NK-92 treated with Interleukin-12 subunit alpha and Interleukin-12 subunit beta, amount 100 ng/mL, for 24 hours (cell line): ENCODE data around the gene RNF130.

Experiments
- DNase-seq: peaks from one replicate; lab custom pipeline; 2025; lab: John Stamatoyannopoulos, UW

Gene RNF130

DNA sequence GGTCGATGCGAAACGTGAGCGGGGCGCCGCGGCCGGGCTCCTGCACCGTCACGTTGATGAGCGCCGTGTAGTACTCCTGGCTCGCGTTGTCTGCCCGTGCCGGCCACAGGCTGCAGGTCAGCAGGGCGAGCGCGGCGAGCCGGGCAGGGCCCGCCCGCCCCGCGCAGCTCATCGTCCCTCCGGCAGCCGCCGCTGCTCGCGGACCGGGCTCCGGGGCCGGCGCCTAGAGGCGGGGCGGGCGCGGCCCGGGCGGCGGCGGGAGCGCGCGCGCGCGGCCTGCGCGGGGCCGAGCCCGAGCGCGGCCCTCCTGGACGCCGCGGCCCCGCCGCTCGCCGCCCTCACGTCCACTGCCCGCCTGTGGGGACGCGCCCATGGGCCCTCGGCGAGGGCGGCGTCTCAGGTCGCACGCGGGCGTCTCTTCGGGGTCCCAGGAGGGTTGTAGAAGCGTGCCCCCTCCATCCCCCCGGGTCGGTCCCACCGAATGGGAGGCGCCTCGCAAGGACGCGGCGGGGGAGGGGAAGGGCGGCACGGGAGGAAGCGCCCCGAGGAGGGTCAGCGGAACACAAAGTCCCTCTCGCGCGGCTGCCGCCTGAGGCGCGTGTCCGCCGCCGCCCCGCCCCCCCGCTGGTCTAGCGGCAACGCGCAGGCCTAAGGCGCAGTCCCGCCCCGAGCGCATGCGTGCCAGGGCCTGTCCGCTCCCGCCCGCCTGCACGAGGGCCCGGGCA is at the start of gene RNF130:
RNF130 (minus strand) TSS at position 229 of the 725 bp plus-strand sequence; CDS start at position 172, 57 bp downstream.
- peak; percentile 78 for DNase-seq

GRCh38 chr5:180120237-180121101 is 48.9 kb upstream of the RNF130 start:
- DNase-seq: no peak

DNA sequence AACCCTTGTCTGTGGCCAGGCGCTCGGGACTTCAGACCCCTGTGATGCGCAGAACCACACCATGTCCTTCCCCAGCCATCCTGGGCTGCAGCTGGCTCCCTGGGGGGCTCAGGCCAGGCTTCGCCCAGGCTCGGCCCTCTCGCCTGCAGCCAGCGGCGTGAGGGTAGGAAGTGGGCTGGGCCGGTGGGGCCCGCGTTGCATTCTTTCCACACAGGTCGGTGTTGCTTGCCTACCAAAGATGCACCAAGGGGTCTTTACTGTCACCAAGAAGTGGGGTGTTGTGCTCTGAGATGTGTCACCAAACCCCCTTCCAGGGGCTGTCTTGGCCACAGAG is 48.3 kb upstream of the RNF130 start:
- DNase-seq: no peak

DNA sequence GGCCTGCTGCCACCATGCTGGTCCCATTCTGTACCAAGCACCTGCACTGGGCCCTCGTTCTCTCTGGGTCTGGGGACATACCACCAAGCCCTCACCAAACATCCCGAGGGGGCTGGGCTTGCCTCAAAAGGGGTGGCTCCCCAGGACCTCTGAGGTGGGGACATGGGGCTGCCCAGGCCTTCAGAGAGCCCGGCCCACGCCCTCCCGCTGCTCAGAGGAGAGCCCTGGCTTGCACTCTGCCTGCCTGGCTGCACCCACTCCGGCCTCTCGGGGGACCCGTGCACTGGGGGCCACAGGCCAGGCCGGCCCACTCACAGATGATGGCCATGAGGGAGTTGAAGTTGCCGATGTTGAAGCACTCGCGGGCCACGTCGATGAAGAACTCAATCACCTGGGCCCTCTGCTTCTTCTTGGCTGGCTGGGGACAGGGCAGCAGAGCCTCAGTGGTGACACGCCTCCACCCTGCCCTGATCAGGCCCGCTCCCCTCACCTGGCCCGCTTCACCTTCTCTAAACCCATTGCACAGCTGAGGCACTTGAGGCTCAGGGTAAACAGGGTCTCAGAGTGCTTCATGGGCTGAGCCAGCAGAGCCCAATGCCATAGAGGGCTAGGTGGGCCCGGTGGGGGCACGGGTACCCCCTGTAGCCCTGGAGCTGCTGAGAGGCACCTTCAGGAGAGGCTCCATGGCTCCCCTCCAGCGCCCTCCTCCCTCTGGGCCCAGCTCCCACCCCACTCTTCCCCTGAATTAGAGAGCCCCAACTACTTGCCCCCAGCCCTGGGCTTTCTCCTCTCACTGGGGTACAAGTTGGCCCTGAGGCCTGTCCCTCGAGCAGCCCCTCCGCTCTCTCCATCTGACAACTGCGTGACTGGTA is 47.7 kb upstream of the RNF130 start:
- no peak for DNase-seq

DNA sequence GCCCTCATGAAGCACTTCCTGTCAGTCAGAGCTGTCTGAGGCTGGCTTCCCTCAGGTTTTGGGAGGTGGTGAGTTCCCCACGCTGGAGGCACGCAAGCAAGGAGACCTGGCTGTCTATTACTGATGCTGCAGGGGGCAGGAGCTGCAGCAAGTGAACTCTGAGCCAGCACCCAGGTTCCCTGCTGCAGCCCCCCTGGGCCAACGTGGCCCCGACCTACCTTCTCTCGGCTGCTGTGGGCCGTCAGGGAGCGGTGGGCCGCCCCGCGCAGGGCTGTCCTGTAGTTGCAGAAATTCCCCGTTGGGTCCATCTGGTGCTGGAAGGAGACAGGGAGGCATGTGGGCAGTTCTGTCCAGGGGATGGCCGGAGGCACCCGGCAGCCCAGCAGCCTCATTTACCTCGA is 46.8 kb upstream of the RNF130 start:
- no peak for DNase-seq

- DNase-seq: no peak
These were observed 45.6 kb upstream of the RNF130 start for GRCh38 chr5:180117000-180117725.

- no peak for DNase-seq
These were observed 44.8 kb upstream of the RNF130 start for GRCh38 chr5:180116077-180116999.

DNA sequence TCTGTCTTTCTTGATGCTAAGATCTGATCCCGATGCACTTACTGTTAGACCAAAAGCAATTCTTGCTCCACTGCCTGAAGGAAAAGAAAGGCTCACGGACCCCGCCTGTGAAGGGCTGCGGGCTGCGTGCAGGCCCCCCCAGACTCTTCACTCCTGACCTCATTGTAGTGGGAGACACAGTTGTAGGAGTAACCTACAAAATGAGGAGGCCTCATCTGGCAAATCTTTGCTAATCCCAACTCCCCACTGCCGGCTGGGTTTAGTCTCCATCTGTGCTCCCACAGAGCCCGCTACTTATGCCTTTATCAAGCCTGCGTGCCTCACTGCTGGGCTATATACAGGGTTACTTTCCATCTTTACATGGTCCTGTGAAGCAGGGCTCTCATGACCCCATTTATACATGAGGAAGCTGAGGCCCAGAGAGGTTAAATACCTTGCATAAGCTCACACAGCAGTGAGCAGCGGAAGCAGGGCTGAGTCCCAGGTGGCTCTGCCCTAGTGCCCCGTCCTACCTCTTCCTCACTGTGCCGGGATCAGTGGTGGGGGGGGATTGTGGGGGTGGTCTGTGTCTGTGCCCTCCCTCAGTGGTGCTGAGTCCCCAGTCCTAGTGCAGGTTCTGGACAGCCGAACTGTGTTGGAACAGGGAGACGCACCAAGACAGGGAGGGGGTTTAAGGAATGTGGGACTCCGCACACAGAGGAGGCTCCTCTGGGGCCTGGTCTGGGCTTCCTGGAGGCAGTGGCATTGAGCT is 43.9 kb upstream of the RNF130 start:
- DNase-seq: no peak

DNA sequence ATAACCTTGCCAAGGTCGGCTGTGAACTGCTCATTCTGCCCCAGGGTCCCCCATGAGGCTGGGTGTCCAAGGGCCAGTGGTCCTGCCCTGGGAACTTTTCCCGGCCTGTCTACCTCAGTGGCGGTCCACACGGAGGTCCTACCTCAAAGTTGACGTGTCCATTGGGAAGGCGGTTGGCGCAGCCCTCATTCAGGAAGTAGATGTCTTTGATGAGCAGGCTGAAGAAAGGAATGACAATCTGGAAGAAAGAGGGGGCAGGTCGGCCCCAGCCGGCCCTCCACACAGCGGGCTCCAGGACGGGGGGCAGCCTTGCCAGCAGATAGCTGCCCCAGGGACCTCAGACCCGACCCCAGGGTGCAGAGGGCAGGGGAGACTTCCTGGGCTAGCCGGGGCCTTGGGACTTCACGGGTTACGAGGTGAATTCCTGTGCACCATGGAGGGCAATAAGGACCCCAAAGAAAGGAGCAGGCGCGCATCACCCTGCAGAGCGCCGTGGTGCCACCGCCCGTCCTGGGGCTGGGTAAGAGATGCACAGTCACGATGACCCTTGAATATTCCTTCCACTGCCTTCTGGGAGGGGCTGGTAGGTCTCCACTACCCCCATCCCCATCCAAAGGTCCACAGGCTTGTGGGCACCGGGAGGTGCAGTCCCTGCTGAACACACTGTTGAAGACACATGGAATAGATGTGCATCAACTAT is 42.9 kb upstream of the RNF130 start:
- no peak for DNase-seq

DNA sequence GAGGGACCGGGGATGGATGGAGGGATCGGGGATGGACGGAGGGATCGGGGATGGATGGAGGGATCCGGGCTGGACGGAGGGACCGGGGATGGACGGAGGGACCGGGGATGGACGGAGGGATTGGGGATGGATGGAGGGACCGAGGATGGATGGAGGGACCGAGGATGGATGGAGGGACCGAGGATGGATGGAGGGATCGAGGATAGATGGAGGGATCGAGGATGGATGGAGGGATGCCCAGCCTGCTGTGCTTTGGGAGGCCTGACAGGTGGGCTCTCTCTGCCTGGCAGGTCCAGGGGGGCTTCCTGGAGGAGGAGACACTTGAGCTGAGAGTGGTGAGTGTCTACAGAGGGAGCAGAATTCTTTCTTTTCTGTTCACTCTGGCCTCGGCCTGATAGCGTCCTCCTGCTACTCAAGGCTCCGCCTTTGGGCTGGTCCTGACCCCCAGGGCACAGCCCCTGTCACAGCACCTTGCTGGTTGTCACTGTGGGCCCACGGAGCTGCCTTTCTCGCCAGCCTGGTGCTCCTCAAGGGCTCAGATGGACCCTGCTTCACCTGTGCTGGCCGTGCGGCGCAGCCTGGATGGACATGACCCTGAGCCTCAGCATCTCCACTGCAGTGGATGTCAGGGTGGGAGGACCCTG is 42.2 kb upstream of the RNF130 start:
- no peak for DNase-seq

GRCh38 chr5:180112181-180112861 is 40.8 kb upstream of the RNF130 start:
- DNase-seq: no peak

GRCh38 chr5:180111273-180112002 is 39.9 kb upstream of the RNF130 start:
- DNase-seq: no peak

DNA sequence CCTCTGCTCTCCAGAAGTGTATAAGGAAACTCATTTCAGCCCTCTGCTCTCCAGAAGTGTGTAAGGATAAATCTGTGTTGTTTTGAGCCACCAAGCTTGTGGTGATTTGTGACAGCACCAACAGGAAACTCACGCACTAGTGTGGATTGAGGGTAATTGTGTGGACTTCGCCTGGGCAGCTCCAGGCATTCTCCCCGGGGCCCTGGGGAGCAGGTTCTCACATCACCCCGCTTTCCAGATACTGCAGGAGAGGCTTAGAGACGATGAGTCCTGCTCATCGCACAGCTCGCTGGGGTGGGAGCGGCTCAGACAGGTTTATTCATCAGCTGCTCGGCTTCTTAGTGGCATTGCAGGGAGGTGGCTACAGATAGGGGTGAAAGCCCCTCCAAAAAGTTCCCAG is 38.4 kb upstream of the RNF130 start:
- DNase-seq: no peak

GRCh38 chr5:180107005-180107404 is 35.4 kb upstream of the RNF130 start:
- DNase-seq: no peak

GRCh38 chr5:180105827-180106312 is 34.3 kb upstream of the RNF130 start:
- no peak for DNase-seq

DNA sequence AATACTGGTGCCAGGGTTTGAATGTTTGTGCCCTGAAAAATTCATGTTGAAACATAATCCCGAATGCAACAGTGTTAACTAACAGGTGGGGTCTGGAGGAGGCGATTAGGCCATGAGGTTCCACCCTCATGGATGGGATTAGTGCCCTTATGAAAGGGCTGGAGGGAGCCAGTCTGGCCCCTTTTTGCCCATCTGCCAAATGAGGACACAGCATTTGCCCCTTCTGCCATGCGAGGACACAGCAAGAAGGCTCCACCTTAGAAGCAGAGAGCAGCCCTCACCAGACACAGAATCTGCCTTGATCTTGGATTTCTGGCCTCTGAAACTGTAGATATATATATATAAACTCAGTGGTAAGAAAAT is 32.6 kb upstream of the RNF130 start:
- no peak for DNase-seq

DNA sequence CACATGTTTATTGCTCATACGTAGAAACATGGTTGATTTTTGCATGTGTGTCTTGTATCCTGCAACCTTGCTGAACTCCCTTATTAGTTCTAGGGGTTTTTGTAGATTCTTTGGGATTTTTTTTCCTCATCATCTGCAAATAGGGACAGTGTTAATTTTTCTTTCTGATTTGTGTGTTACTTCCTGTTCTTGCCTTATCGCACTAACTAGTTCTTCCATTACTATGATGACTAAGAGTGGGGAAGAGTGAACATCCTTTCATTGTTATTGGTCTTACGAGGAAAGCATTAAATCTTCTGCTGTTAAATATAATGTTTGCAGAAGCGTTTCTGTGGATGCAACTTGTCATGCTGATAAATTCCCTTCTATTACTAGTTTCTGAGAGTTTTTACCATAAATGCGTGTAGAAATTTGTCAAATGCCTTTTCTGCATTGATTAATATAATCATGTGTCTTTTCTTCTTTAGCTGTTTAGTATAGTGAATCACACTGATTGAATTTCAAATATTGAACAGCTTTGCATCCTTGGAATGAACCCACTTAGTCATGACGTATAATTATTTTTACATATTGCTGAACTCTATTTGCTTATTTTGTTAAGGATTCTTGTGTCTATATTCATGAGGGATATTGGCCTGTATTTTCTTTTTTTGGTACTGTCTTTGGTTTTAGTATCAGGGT is 32.1 kb upstream of the RNF130 start:
- no peak for DNase-seq
